ENCODE data around the gene LRRC10B. TPM values are rescaled to one million over a fixed set of nuclear protein-coding genes. Genes with fewer than 3 reads are reported as not detected.
A peak's percentile ranks its signal among the peaks of the same experiment; 100 is the strongest.

LRRC10B gene
- total and polyA plus RNA-seq, 2 of the 8 experiments (the other 6 are each of a cell fraction or from before 2014, with no cell fraction given), result 0.47 to 0.71 TPM

- TF ChIP-seq ATF3 (IDR thresholded peaks at IDR 0.05; ENCODE audit: insufficient read depth, low read depth, low read length), result no peak
- no peak for TF ChIP-seq BCL11A (IDR thresholded peaks at IDR 0.05; ENCODE audit: low read depth in 2 of 2, low read length in 2 of 2)
- TF ChIP-seq KDM5A (IDR thresholded peaks at IDR 0.05; ENCODE audit: low read length), result no peak
- no peak for TF ChIP-seq KDM1A (IDR thresholded peaks at IDR 0.05; ENCODE audit: borderline replicate concordance, low read length)
- TF ChIP-seq RAD21 (IDR thresholded peaks at IDR 0.05 in 1 of 2, conservative IDR thresholded peaks at IDR 0.05 in 1 of 2; ENCODE audit: low read depth in 2 of 2, low read length in 2 of 2), result 0 out of 4 replicates have a peak, but pooled peaks of 1 of the 2 experiments have one; percentile 7
- no peak for TF ChIP-seq CTBP2 (IDR thresholded peaks at IDR 0.05; ENCODE audit: borderline replicate concordance, insufficient read depth, insufficient read length, low read length)
- TF ChIP-seq GTF2F1 (IDR thresholded peaks at IDR 0.05; ENCODE audit: borderline replicate concordance, low read depth, low read length), result no peak
Observed at GRCh38 chr11:61480994-61481335, 27.6 kb upstream of the LRRC10B start (continued).
